ENCODE data around the gene SULT1A3. TPM values are rescaled to one million over a fixed set of nuclear protein-coding genes. Genes with fewer than 3 reads are reported as not detected.
"Not testable (repeated sequence)": the region's sequence is repeated elsewhere in the genome, so short reads cannot be mapped to it uniquely, and the experiment has no call there.

SULT1A3 gene
- total RNA-seq, 4 donors from 2014 or later, result 4.8 to 24.6 (median 7.8) TPM; not detected in 1

DNA sequence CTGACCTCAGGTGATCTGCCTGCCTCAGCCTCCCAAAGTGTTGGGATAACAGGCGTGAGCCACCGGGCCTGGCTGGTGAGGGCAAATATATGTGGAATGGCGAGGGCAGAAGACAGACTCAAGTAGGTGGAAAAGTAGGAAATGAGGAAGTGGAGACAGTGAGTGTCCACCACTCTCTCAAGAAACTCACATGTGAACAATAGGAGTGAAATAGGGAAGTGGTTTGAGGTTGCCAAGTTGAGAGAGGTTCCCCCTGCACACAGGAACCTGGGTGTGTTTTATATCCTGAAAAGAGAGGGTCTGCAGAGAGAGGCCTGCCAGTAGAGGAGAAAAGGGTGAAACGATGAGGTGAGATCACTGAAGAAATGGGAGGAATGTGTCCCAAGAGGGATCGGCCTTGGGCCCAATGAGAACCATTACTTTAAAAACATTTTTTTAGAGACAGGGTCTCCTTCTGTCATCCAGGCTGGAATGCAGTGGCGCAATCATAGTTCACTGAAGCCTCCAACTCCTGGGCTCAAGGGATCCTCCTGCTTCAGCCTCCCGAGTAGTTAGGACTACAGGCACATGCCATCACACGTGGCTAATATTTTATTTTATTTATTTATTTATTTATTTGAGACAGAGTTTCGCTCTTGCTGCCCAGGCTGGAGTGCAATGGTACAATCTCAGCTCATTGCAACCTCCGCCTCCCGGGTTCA is 32.7 kb upstream of the SULT1A3 start:
- Histone ChIP-seq H3K4me1 (no peaks in the 10 kb centered on the region), H3K36me3 (no peaks in the 10 kb centered on the region), H3K9me3 (no peaks in the 10 kb centered on the region), H3K27ac (no peak overlapping the region), H3K27me3 (no peaks in the 10 kb centered on the region), H3K4me3 (no peak overlapping the region)
- WGBS, result 89% methylated on average over 11 of the region's 11 CpGs
- TF ChIP-seq POLR2A (IDR thresholded peaks at IDR 0.05) (no peak), POLR2AphosphoS5 (IDR thresholded peaks at IDR 0.05) (no peak), CTCF (IDR thresholded peaks at IDR 0.05) (no peak), EP300 (IDR thresholded peaks at IDR 0.05) (no peak)
- no peak for DNase-seq (ENCODE audit: low spot score in 2 of 2)

DNA sequence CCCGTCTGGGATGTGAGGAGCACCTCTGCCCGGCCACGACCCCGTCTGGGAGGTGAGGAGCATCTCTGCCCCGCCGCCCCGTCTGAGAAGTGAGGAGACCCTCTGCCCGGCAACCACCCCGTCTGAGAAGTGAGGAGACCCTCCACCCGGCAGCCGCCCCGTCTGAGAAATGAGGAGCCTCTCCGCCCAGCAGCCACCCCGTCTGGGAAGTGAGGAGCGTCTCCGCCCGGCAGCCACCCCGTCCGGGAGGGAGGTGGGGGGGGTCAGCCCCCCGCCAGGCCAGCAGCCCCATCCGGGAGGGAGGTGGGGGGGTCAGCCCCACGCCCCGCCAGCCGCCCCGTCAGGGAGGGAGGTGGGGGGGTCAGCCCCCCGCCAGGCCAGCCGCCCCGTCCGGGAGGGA is 30.3 kb upstream of the SULT1A3 start:
- H3K4me3 ChIP-seq; H3K9me3 ChIP-seq; DNase-seq (ENCODE audit: low spot score in 2 of 2); H3K27me3 ChIP-seq; H3K4me1 ChIP-seq; H3K36me3 ChIP-seq; H3K27ac ChIP-seq: not testable (repeated sequence)
- WGBS, result 80% methylated on average over 8 of the region's 29 CpGs

- not testable (repeated sequence) for H3K9me3 ChIP-seq; H3K4me1 ChIP-seq; H3K27me3 ChIP-seq; H3K4me3 ChIP-seq; H3K27ac ChIP-seq; DNase-seq (ENCODE audit: low spot score in 2 of 2); H3K36me3 ChIP-seq
- WGBS, result no CpG with 5 or more reads among the region's 38 CpGs
Measured at GRCh38 chr16:30169416-30169815, 29.6 kb upstream of the SULT1A3 start.

DNA sequence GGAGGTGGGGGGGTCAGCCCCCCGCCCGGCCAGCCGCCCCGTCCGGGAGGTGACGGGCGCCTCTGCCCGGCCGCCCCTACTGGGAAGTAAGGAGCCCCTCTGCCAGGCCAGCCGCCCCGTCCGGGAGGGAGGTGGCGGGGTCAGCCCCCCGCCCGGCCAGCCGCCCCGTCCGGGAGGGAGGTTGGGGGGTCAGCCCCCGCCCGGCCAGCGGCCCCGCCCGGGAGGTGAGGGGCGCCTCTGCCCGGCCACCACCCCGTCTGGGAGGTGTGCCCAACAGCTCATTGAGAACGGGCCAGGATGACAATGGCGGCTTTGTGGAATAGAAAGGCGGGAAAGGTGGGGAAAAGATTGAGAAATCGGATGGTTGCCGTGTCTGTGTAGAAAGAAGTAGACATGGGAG is 28.9 kb upstream of the SULT1A3 start:
- H3K36me3 ChIP-seq; H3K27ac ChIP-seq; DNase-seq (ENCODE audit: low spot score in 2 of 2); H3K4me1 ChIP-seq; H3K4me3 ChIP-seq; H3K9me3 ChIP-seq; H3K27me3 ChIP-seq: not testable (repeated sequence)
- WGBS, result no CpG with 5 or more reads among the region's 31 CpGs

DNA sequence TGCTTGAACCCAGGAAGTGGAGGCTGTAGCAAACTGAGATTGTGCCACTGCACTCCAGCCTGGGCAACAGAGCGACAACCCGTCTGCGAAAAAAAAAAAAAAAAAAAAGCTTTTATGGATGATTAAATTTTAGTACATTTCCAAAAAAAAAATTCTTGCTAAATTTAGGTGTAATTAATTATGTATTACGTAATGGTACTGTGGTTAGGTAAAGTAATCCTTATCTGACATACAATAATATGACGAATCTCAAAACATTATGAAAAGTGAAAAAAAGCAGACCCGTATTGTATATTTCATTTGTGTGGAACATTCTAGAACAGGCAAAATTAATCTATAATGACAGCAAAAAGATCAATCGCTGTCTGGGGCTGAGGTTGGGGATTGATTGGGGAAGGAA is 26.0 kb upstream of the SULT1A3 start:
- H3K4me1 ChIP-seq, result no peaks in the 10 kb centered on the region
- no peak for TF ChIP-seq POLR2AphosphoS5 (IDR thresholded peaks at IDR 0.05)
- no peak for TF ChIP-seq EP300 (IDR thresholded peaks at IDR 0.05)
- TF ChIP-seq POLR2A (IDR thresholded peaks at IDR 0.05), result no peak
- TF ChIP-seq CTCF (IDR thresholded peaks at IDR 0.05), result no peak
- H3K36me3 ChIP-seq, result no peaks in the 10 kb centered on the region
- WGBS, result 79% methylated on average over 7 of the region's 7 CpGs
- H3K27ac ChIP-seq, result no peak overlapping the region
- no peaks in the 10 kb centered on the region for H3K27me3 ChIP-seq
- H3K4me3 ChIP-seq, result no peak overlapping the region
- H3K9me3 ChIP-seq, result no peaks in the 10 kb centered on the region
- DNase-seq (ENCODE audit: low spot score in 2 of 2), result no peak

GRCh38 chr16:30176876-30177275 is 22.2 kb upstream of the SULT1A3 start:
- not testable (repeated sequence) for H3K27me3 ChIP-seq; H3K4me3 ChIP-seq; H3K4me1 ChIP-seq; H3K9me3 ChIP-seq; H3K36me3 ChIP-seq; H3K27ac ChIP-seq; DNase-seq (ENCODE audit: low spot score in 2 of 2)
- 83% methylated on average over 6 of the region's 6 CpGs for WGBS

- H3K4me3 ChIP-seq, result no peak overlapping the region
- H3K27me3 ChIP-seq, result no peaks in the 10 kb centered on the region
- no peak for TF ChIP-seq EP300 (IDR thresholded peaks at IDR 0.05)
- no peak for TF ChIP-seq POLR2A (IDR thresholded peaks at IDR 0.05)
- TF ChIP-seq POLR2AphosphoS5 (IDR thresholded peaks at IDR 0.05), result no peak
- no peak for TF ChIP-seq CTCF (IDR thresholded peaks at IDR 0.05)
- WGBS, result 92% methylated on average over 4 of the region's 4 CpGs
- H3K4me1 ChIP-seq, result peaks cover 16% of the 10 kb centered on the region
- no peak overlapping the region for H3K27ac ChIP-seq
- H3K9me3 ChIP-seq, result no peaks in the 10 kb centered on the region
- H3K36me3 ChIP-seq, result no peaks in the 10 kb centered on the region
- DNase-seq (ENCODE audit: low spot score in 2 of 2), result no peak
Measured at GRCh38 chr16:30179195-30179594, 19.9 kb upstream of the SULT1A3 start.
